H9 (cell line): Measurements from ENCODE around the gene APOC1. TPM values are rescaled to one million over a fixed set of nuclear protein-coding genes. Genes with fewer than 3 reads are reported as not detected.

Experiments
- DNase-seq: peaks from one replicate; pipeline ENCODE4 v3.0.0-alpha.2; 2017
- H2AFZ ChIP-seq: one replicate; pipeline ENCODE4 v1.6.1; 2013; ENCODE audit warnings: mild to moderate bottlenecking, low read length, control low read depth, moderate library complexity
- H2AK5ac ChIP-seq: 2 replicates; pipeline ENCODE4 v1.6.1; 2013; ENCODE audit warnings: low read length, control low read depth, mixed read lengths; ENCODE audit not compliant: insufficient read length
- H2BK120ac ChIP-seq: one replicate; pipeline ENCODE4 v1.6.1; 2013; ENCODE audit warnings: low read depth, mild to moderate bottlenecking, low read length, control low read depth, inconsistent platforms; ENCODE audit not compliant: poor library complexity, severe bottlenecking
- H2BK12ac ChIP-seq: 2 replicates; pipeline ENCODE4 v1.6.1; 2013; ENCODE audit warnings: low read length, control low read depth, mixed read lengths, low read depth; ENCODE audit not compliant: insufficient read length
- H2BK15ac ChIP-seq: 2 replicates; pipeline ENCODE4 v1.6.1; 2013; ENCODE audit warnings: low read depth, low read length, control low read depth
- H2BK20ac ChIP-seq: one replicate; pipeline ENCODE4 v1.6.1; 2013; ENCODE audit warnings: low read depth, mild to moderate bottlenecking, low read length, control low read depth, inconsistent platforms; ENCODE audit not compliant: poor library complexity, severe bottlenecking
- H2BK5ac ChIP-seq: 2 replicates; pipeline ENCODE4 v1.6.1; 2013; ENCODE audit warnings: low read length, control low read depth, mixed read lengths; ENCODE audit not compliant: insufficient read length
- H3K14ac ChIP-seq: 2 replicates; pipeline ENCODE4 v1.6.1; 2013; ENCODE audit warnings: low read length, control low read depth; ENCODE audit not compliant: insufficient read depth
- H3K18ac ChIP-seq: 2 replicates; pipeline ENCODE4 v1.6.1; 2013; ENCODE audit warnings: low read depth, mild to moderate bottlenecking, mixed read lengths, low read length, control low read depth; ENCODE audit not compliant: insufficient read length
- H3K23ac ChIP-seq: 2 replicates; pipeline ENCODE4 v1.6.1; 2013; ENCODE audit warnings: low read length, control low read depth, mixed read lengths, low read depth; ENCODE audit not compliant: insufficient read length
- H3K23me2 ChIP-seq: 2 replicates; pipeline ENCODE4 v1.6.1; 2013; ENCODE audit warnings: low read depth, mild to moderate bottlenecking, mixed read lengths, low read length, control low read depth; ENCODE audit not compliant: insufficient read length, poor library complexity, severe bottlenecking
- H3K27ac ChIP-seq: 2 replicates; pipeline ENCODE4 v1.5.1; 2013; ENCODE audit warnings: low read length, control low read depth, mixed read lengths, low read depth; ENCODE audit not compliant: insufficient read length
- H3K27me3 ChIP-seq: 2 replicates; pipeline ENCODE4 v1.6.1; 2013; ENCODE audit warnings: low read length, control low read depth, inconsistent platforms; ENCODE audit not compliant: insufficient read depth
- H3K4ac ChIP-seq: 2 replicates; pipeline ENCODE4 v1.6.1; 2013; ENCODE audit warnings: low read depth, mild to moderate bottlenecking, control low read depth, inconsistent platforms, low read length, moderate library complexity
- H3K4me1 ChIP-seq: 2 replicates; pipeline ENCODE4 v1.6.1; 2013; ENCODE audit warnings: low read length, control low read depth, inconsistent platforms; ENCODE audit not compliant: insufficient read depth
- H3K4me2 ChIP-seq: 2 replicates; pipeline ENCODE4 v1.6.1; 2013; ENCODE audit warnings: low read length, control low read depth, mixed read lengths; ENCODE audit not compliant: insufficient read length, insufficient read depth
- H3K56ac ChIP-seq: 2 replicates; pipeline ENCODE4 v1.6.1; 2013; ENCODE audit warnings: low read depth, mild to moderate bottlenecking, mixed read lengths, low read length, control low read depth; ENCODE audit not compliant: insufficient read length
- H3K79me1 ChIP-seq: 2 replicates; pipeline ENCODE4 v1.6.1; 2013; ENCODE audit warnings: low read depth, mild to moderate bottlenecking, moderate library complexity, low read length, control low read depth, inconsistent platforms; ENCODE audit not compliant: insufficient read depth, poor library complexity, severe bottlenecking
- H3K79me2 ChIP-seq: 2 replicates; pipeline ENCODE4 v1.6.1; 2013; ENCODE audit warnings: low read length, control low read depth, inconsistent platforms; ENCODE audit not compliant: insufficient read depth
- H3K9ac ChIP-seq: 2 replicates; pipeline ENCODE4 v1.6.1; 2013; ENCODE audit warnings: low read length, control low read depth, mixed read lengths; ENCODE audit not compliant: insufficient read length; ENCODE audit errors: extremely low read depth
- H3K9me3 ChIP-seq: one replicate; pipeline ENCODE4 v1.6.1; 2013; ENCODE audit warnings: low read depth, low read length, inconsistent platforms; ENCODE audit not compliant: control insufficient read depth
- H3T11ph ChIP-seq: one replicate; pipeline ENCODE4 v1.6.1; 2013; ENCODE audit warnings: mild to moderate bottlenecking, low read length, control low read depth, inconsistent platforms
- H4K20me1 ChIP-seq: one replicate; pipeline ENCODE4 v1.6.1; 2013; ENCODE audit not compliant: control insufficient read depth, insufficient read length, insufficient read depth
- H4K5ac ChIP-seq: 2 replicates; pipeline ENCODE4 v1.6.1; 2013; ENCODE audit warnings: low read depth, mild to moderate bottlenecking, mixed read lengths, low read length, control low read depth; ENCODE audit not compliant: insufficient read length
- H4K8ac ChIP-seq: replicated peaks from 2 replicates; pipeline ENCODE4 v1.6.1; 2013; ENCODE audit warnings: low read length, control low read depth, mixed read lengths, low read depth; ENCODE audit not compliant: insufficient read length
- H4K91ac ChIP-seq: 2 replicates; pipeline ENCODE4 v1.6.1; 2013; ENCODE audit warnings: low read depth, mild to moderate bottlenecking, moderate library complexity, mixed read lengths, low read length, control low read depth; ENCODE audit not compliant: insufficient read length
- H3K27ac Mint-ChIP-seq, 3 experiments: 2 replicates in 2 of 3; 3 replicates in 1 of 3; pipeline ENCODE4 v1.8.0; 2020 to 2021; ENCODE audit warnings: mixed read lengths in 3 of 3, mild to moderate bottlenecking in 1 of 3, moderate library complexity in 1 of 3
- H3K27me3 Mint-ChIP-seq: 2 replicates; pipeline ENCODE4 v1.8.0; 2021; ENCODE audit warnings: low read depth, mild to moderate bottlenecking, moderate library complexity, mixed read lengths
- H3K36me3 Mint-ChIP-seq, 3 experiments: 2 replicates in 2 of 3; 3 replicates in 1 of 3; pipeline ENCODE4 v1.8.0; 2020 to 2021; ENCODE audit warnings: low read depth in 3 of 3, mixed read lengths in 3 of 3; ENCODE audit not compliant: insufficient read depth in 1 of 3
- H3K4me1 Mint-ChIP-seq, 2 experiments: 2 replicates each; pipeline ENCODE4 v1.8.0; 2020; ENCODE audit warnings: mixed read lengths in 2 of 2
- H3K4me3 Mint-ChIP-seq, 2 experiments: 2 replicates in 1 of 2; 3 replicates in 1 of 2; pipeline ENCODE4 v1.8.0; 2020 to 2021; ENCODE audit warnings: mild to moderate bottlenecking in 2 of 2, mixed read lengths in 2 of 2, moderate library complexity in 1 of 2
- H3K9me3 Mint-ChIP-seq, 2 experiments: 2 replicates in 1 of 2; 3 replicates in 1 of 2; pipeline ENCODE4 v1.8.0; 2020; ENCODE audit warnings: mild to moderate bottlenecking in 2 of 2, mixed read lengths in 2 of 2, moderate library complexity in 1 of 2
- WGBS: extraction: QIAGEN DNeasy Blood & Tissue Kit; methylation state at CpG from one replicate; pipeline ENCODE4 v1.1.7; 2013; ENCODE audit warnings: missing lambda C conversion rate, low lambda C conversion rate, mixed read lengths; ENCODE audit not compliant: insufficient read length; ENCODE audit errors: extremely low coverage; 5-methylcytosine and 5-hydroxymethylcytosine counted together
- total RNA-seq: library from RNA; stranded (reverse); gene quantifications from 2 replicates; pipeline ENCODE4 v1.2.1, GENCODE V29; 2021
- TF ChIP-seq, protein P1 (sequence below): fragments of 200-600 bp; sonication (generic); conservative IDR thresholded peaks from 3 replicates; pipeline ENCODE4 v1.8.0; 2021; ENCODE audit warnings: antibody characterized with exemption, mild to moderate bottlenecking

The APOC1 gene
- total RNA-seq, 1 experiment from 2014 or later, result 78.1 TPM

DNA sequence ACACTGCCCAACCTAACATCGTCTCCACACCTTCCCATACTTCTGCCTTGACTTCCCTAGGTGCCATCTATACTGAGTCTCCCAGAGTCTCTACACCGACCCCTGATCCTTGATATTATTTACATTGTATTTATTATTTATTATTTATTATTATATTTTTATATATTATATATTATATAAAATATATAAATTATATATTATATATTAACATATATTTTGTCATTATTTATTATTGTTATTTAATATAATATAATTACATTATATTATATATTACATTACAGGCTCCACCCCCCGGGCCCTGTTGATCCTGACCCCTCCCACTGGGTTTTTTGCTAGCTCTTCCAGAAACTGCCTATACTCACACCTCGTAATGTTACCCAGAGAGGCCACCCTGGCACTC lies 41.7 kb upstream of the APOC1 start:
- H3K4me1 Mint-ChIP-seq, result peaks cover 3 to 21% of the 10 kb centered on the region in 2 experiments; a peak in 3 of 4 replicates
- no peak overlapping the region for H3K4me2 ChIP-seq
- H2AK5ac ChIP-seq, result no peak overlapping the region
- H3K27me3 Mint-ChIP-seq, result no peaks in the 10 kb centered on the region
- H3K18ac ChIP-seq, result no peak overlapping the region
- no peaks in the 10 kb centered on the region for H3K9me3 ChIP-seq
- no peak overlapping the region for H3K14ac ChIP-seq
- peaks cover 51 to 86% (median 85%) of the 10 kb centered on the region in 3 experiments for H3K36me3 Mint-ChIP-seq
- H2BK120ac ChIP-seq, result no peak overlapping the region
- no peak overlapping the region for H2BK12ac ChIP-seq
- no peak overlapping the region for H3K23ac ChIP-seq
- no peaks in the 10 kb centered on the region for H3K79me2 ChIP-seq
- WGBS, result no CpG with 5 or more reads among the region's 4 CpGs
- H2BK15ac ChIP-seq, result no peak overlapping the region
- H3K79me1 ChIP-seq, result peaks cover 3% of the 10 kb centered on the region
- H2AFZ ChIP-seq, result no peak overlapping the region
- no peak overlapping the region for H4K5ac ChIP-seq
- H3K56ac ChIP-seq, result no peak overlapping the region
- H2BK5ac ChIP-seq, result no peak overlapping the region
- H2BK20ac ChIP-seq, result no peak overlapping the region
- H4K91ac ChIP-seq, result no peak overlapping the region
- no peak overlapping the region for H4K8ac ChIP-seq
- no peak for DNase-seq
- no peaks in the 10 kb centered on the region for H3K4me1 ChIP-seq
- H3T11ph ChIP-seq, result no peak overlapping the region
- no peaks in the 10 kb centered on the region for H4K20me1 ChIP-seq
- H3K27ac Mint-ChIP-seq, result no peak overlapping the region
- H3K9ac ChIP-seq, result no peak overlapping the region
- TF ChIP-seq, protein P1, sequence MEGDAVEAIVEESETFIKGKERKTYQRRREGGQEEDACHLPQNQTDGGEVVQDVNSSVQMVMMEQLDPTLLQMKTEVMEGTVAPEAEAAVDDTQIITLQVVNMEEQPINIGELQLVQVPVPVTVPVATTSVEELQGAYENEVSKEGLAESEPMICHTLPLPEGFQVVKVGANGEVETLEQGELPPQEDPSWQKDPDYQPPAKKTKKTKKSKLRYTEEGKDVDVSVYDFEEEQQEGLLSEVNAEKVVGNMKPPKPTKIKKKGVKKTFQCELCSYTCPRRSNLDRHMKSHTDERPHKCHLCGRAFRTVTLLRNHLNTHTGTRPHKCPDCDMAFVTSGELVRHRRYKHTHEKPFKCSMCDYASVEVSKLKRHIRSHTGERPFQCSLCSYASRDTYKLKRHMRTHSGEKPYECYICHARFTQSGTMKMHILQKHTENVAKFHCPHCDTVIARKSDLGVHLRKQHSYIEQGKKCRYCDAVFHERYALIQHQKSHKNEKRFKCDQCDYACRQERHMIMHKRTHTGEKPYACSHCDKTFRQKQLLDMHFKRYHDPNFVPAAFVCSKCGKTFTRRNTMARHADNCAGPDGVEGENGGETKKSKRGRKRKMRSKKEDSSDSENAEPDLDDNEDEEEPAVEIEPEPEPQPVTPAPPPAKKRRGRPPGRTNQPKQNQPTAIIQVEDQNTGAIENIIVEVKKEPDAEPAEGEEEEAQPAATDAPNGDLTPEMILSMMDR, result no peak
- no peak overlapping the region for H3K27ac ChIP-seq
- H3K9me3 Mint-ChIP-seq, result no peaks in the 10 kb centered on the region
- no peaks in the 10 kb centered on the region for H3K23me2 ChIP-seq
- no peaks in the 10 kb centered on the region for H3K27me3 ChIP-seq
- H3K4ac ChIP-seq, result no peak overlapping the region
- H3K4me3 Mint-ChIP-seq, result no peak overlapping the region
